ENCODE data around the gene CYP11A1. TPM values are rescaled to one million over a fixed set of nuclear protein-coding genes. Genes with fewer than 3 reads are reported as not detected.

The CYP11A1 gene
- total RNA-seq, 4 donors from 2014 or later: 0.47 to 1.4 (median 0.53) TPM; not detected in 1

GRCh38 chr15:74303741-74304309 is 63.6 kb downstream of the CYP11A1 start:
- 38% methylated on average over 6 of the region's 6 CpGs for WGBS
- TF ChIP-seq POLR2A (IDR thresholded peaks at IDR 0.05) (no peak), EP300 (IDR thresholded peaks at IDR 0.05) (no peak), POLR2AphosphoS5 (IDR thresholded peaks at IDR 0.05) (no peak)
- Histone ChIP-seq H3K9me3 (no peaks in the 10 kb centered on the region), H3K4me3 (no peak overlapping the region), H3K27me3 (peaks cover 85% of the 10 kb centered on the region), H3K4me1 (no peaks in the 10 kb centered on the region), H3K27ac (no peak overlapping the region), H3K36me3 (no peaks in the 10 kb centered on the region)
- DNase-seq (ENCODE audit: low spot score in 2 of 2): no peak

GRCh38 chr15:74302821-74303359 is 64.6 kb downstream of the CYP11A1 start:
- WGBS: 20% methylated on average over 4 of the region's 7 CpGs
- Histone ChIP-seq H3K36me3 (no peaks in the 10 kb centered on the region), H3K27me3 (peaks cover 79% of the 10 kb centered on the region), H3K9me3 (no peaks in the 10 kb centered on the region), H3K4me1 (no peaks in the 10 kb centered on the region), H3K4me3 (no peak overlapping the region), H3K27ac (no peak overlapping the region)
- TF ChIP-seq CTCF (IDR thresholded peaks at IDR 0.05) (peak; percentile 21 to 42), POLR2AphosphoS5 (IDR thresholded peaks at IDR 0.05) (no peak)
- no peak for DNase-seq (ENCODE audit: low spot score in 2 of 2)

- H3K4me3 ChIP-seq: no peak overlapping the region
- no peaks in the 10 kb centered on the region for H3K4me1 ChIP-seq
- no peak for DNase-seq (ENCODE audit: low spot score in 2 of 2)
- no peaks in the 10 kb centered on the region for H3K9me3 ChIP-seq
- no peak overlapping the region for H3K27ac ChIP-seq
- no peak for TF ChIP-seq CTCF (IDR thresholded peaks at IDR 0.05)
- no peak for TF ChIP-seq POLR2AphosphoS5 (IDR thresholded peaks at IDR 0.05)
- TF ChIP-seq EP300 (IDR thresholded peaks at IDR 0.05): no peak
- no peak for TF ChIP-seq POLR2A (IDR thresholded peaks at IDR 0.05)
- 54% methylated on average over 7 of the region's 7 CpGs for WGBS
- peaks cover 70% of the 10 kb centered on the region for H3K27me3 ChIP-seq
- no peaks in the 10 kb centered on the region for H3K36me3 ChIP-seq
Measured at GRCh38 chr15:74301583-74302361, 65.7 kb downstream of the CYP11A1 start.

- Histone ChIP-seq H3K36me3 (no peaks in the 10 kb centered on the region), H3K27ac (no peak overlapping the region), H3K27me3 (peaks cover 55% of the 10 kb centered on the region), H3K4me1 (no peaks in the 10 kb centered on the region), H3K9me3 (no peaks in the 10 kb centered on the region), H3K4me3 (no peak overlapping the region)
- TF ChIP-seq POLR2A (IDR thresholded peaks at IDR 0.05): no peak
- TF ChIP-seq EP300 (IDR thresholded peaks at IDR 0.05): no peak
- no peak for TF ChIP-seq CTCF (IDR thresholded peaks at IDR 0.05)
- TF ChIP-seq POLR2AphosphoS5 (IDR thresholded peaks at IDR 0.05): no peak
- 51% methylated on average over 20 of the region's 26 CpGs for WGBS
- no peak for DNase-seq (ENCODE audit: low spot score in 2 of 2)
Measured at GRCh38 chr15:74300057-74300795, 67.2 kb downstream of the CYP11A1 start.

- TF ChIP-seq POLR2A (IDR thresholded peaks at IDR 0.05) (no peak), POLR2AphosphoS5 (IDR thresholded peaks at IDR 0.05) (no peak), CTCF (IDR thresholded peaks at IDR 0.05) (no peak), EP300 (IDR thresholded peaks at IDR 0.05) (no peak)
- DNase-seq (ENCODE audit: low spot score in 2 of 2): no peak
- no peaks in the 10 kb centered on the region for H3K36me3 ChIP-seq
- H3K9me3 ChIP-seq: no peaks in the 10 kb centered on the region
- H3K4me1 ChIP-seq: no peaks in the 10 kb centered on the region
- no peak overlapping the region for H3K27ac ChIP-seq
- WGBS: 31% methylated on average over 1 of the region's 1 CpG
- H3K4me3 ChIP-seq: no peak overlapping the region
- peaks cover 40% of the 10 kb centered on the region for H3K27me3 ChIP-seq
Measured at GRCh38 chr15:74297887-74298286, 69.6 kb downstream of the CYP11A1 start.

All from suprapubic skin (tissue), 4 donors.